ENCODE data around the gene SPESP1. TPM values are rescaled to one million over a fixed set of nuclear protein-coding genes. Genes with fewer than 3 reads are reported as not detected.

The SPESP1 gene
- total and polyA plus RNA-seq, 10 donors, result 0.43 to 5.9 (median 2.2) TPM

- Histone ChIP-seq H3K9me3 (peaks cover 0 to 24% (median 14%) of the 10 kb centered on the region in 8 donors), H3K27me3 (replicated peaks in 1 of 7) (peaks cover 0 to 21% (median 0%) of the 10 kb centered on the region in 7 donors), H3K27ac (no peak overlapping the region), H3K4me3 (no peak overlapping the region), H3K36me3 (no peaks in the 10 kb centered on the region), H3K4me1 (no peaks in the 10 kb centered on the region)
- no peak for TF ChIP-seq CTCF (IDR thresholded peaks at IDR 0.05 in 8 of 11, conservative IDR thresholded peaks at IDR 0.05 in 3 of 11)
- no peak for TF ChIP-seq POLR2A (IDR thresholded peaks at IDR 0.05)
- no peak for TF ChIP-seq POLR2AphosphoS5 (IDR thresholded peaks at IDR 0.05)
- intact Hi-C loops (cut with DNase I; ENCODE audit: low total_unique reads), result no loop called here
- DNase-seq, result no peak
- WGBS, 5 donors, result 70 to 90% (median 82%) methylated on average over 3 of the region's 3 CpGs
Measured at GRCh38 chr15:68979006-68979405, 48.7 kb downstream of the SPESP1 start.

GRCh38 chr15:68979816-68980215, 49.5 kb downstream of the SPESP1 start:
- Histone ChIP-seq H3K9me3 (peaks cover 0 to 24% (median 14%) of the 10 kb centered on the region in 8 donors), H3K4me1 (no peaks in the 10 kb centered on the region), H3K27ac (no peak overlapping the region), H3K36me3 (no peaks in the 10 kb centered on the region), H3K27me3 (replicated peaks in 1 of 7) (peaks cover 0 to 21% (median 0%) of the 10 kb centered on the region in 7 donors), H3K4me3 (no peak overlapping the region)
- no peak for DNase-seq
- intact Hi-C loops (cut with DNase I; ENCODE audit: low total_unique reads), result no loop called here
- 82 to 93% (median 90%) methylated on average over 1 of the region's 1 CpG for WGBS, 5 donors
- TF ChIP-seq POLR2AphosphoS5 (IDR thresholded peaks at IDR 0.05), result no peak
- TF ChIP-seq CTCF (IDR thresholded peaks at IDR 0.05 in 8 of 11, conservative IDR thresholded peaks at IDR 0.05 in 3 of 11), result no peak
- TF ChIP-seq POLR2A (IDR thresholded peaks at IDR 0.05), result no peak

- no peak overlapping the region for H3K27ac ChIP-seq
- no peaks in the 10 kb centered on the region for H3K4me1 ChIP-seq
- peaks cover 0 to 18% (median 12%) of the 10 kb centered on the region in 8 donors for H3K9me3 ChIP-seq
- H3K27me3 ChIP-seq (replicated peaks in 1 of 7), result peaks cover 0 to 15% (median 0%) of the 10 kb centered on the region in 7 donors
- no peak overlapping the region for H3K4me3 ChIP-seq
- no peak for TF ChIP-seq POLR2AphosphoS5 (IDR thresholded peaks at IDR 0.05)
- no peak for TF ChIP-seq POLR2A (IDR thresholded peaks at IDR 0.05)
- no peak for TF ChIP-seq CTCF (IDR thresholded peaks at IDR 0.05 in 8 of 11, conservative IDR thresholded peaks at IDR 0.05 in 3 of 11)
- DNase-seq, result no peak
- intact Hi-C loops (cut with DNase I; ENCODE audit: low total_unique reads), result no loop called here
- no peaks in the 10 kb centered on the region for H3K36me3 ChIP-seq
Measured at GRCh38 chr15:68980786-68981185, 50.5 kb downstream of the SPESP1 start.

GRCh38 chr15:68981941-68982340, 51.6 kb downstream of the SPESP1 start:
- DNase-seq, result no peak
- Histone ChIP-seq H3K9me3 (peaks cover 0 to 11% (median 6%) of the 10 kb centered on the region in 8 donors), H3K27me3 (replicated peaks in 1 of 7) (peaks cover 0 to 11% (median 0%) of the 10 kb centered on the region in 7 donors), H3K4me1 (no peaks in the 10 kb centered on the region), H3K36me3 (no peaks in the 10 kb centered on the region), H3K4me3 (no peak overlapping the region), H3K27ac (no peak overlapping the region)
- TF ChIP-seq POLR2A (IDR thresholded peaks at IDR 0.05) (no peak), POLR2AphosphoS5 (IDR thresholded peaks at IDR 0.05) (no peak), CTCF (IDR thresholded peaks at IDR 0.05 in 8 of 11, conservative IDR thresholded peaks at IDR 0.05 in 3 of 11) (no peak)
- intact Hi-C loops (cut with DNase I; ENCODE audit: low total_unique reads), result no loop called here
- 93 to 98% (median 94%) methylated on average over 4 of the region's 4 CpGs for WGBS, 5 donors
